Activated T-helper 1 cell treated with Interleukin-2 at 50 U/mL for 16 hours (primary cell): ENCODE measurements around the gene AOX1.
A peak's percentile ranks its signal among the peaks of the same experiment; 100 is the strongest.
"Not testable (repeated sequence)": the region's sequence is repeated elsewhere in the genome, so short reads cannot be mapped to it uniquely, and the experiment has no call there.

Experiments
- DNase-seq: peaks from one replicate; pipeline ENCODE4 v3.0.0-alpha.2; 2020; ENCODE audit warnings: low read depth

The AOX1 gene

DNA sequence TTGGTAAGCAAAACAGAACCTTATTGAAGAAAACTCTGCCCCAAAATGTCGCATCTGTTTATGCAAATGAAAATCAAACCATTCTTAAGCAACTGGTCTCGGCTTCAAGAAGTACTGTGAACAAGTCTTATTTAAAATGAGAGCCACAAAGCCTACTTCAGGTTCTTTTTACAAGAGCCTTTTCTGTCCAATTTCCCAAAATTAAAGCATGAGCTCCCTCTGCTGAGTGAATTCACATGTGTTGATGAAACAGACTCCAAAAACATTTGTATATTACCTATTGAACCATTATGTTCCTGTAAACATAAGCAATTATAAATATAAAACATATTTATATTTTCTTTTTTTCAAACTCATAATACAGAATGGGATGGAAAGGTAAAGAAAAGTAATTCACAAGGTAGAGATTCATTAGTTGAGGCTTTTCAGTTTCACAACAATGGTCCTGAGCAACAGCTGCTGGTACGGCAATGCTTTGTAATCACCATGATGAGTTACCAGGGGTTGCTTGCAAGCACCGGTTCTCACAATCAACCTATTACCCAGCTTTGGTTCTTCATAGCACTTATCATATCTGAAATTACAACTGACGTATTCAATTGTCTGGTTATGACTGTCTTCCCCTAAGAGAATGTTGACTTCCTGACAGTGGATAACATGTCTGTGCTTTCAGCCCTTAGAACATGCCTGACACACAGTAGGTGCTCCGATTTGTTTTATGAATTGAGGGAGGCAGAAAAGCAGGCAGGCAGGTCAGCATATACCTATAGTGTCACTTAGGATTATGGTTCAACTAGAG is 117.5 kb downstream of the AOX1 start:
- DNase-seq = no peak

DNA sequence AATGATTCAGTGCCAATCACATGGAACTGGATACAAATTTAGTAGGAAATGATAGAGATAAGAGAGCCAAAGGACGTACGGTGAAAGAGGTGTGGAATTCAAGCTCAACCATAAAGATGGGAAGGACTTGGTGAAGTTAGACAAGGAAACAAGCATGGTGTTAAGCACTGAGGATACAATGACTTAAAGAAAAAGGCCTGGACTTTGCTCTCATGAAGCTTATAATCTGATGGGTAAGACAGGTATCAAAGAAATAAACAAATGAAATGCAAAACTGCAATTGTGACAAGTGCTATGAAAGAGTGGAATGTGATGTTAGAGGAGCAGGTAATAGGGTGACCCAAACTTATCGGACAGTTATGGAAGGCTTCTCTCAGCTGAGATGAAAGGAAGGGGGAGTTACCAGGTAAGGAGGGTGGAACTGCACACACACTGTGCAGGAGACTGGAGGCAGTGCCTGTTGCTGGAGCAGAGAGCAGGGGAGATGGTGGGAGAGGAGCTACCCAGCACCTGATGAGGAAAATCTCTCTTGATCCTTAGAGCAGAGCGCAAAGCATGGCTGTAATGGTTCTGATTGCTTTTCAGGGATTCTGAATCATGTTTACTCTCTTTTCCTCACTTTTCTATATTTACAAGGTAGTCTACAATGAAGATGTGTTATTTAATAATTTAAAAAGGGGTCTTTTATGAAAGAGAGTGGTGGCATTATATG is 118.3 kb downstream of the AOX1 start:
- no peak for DNase-seq

DNA sequence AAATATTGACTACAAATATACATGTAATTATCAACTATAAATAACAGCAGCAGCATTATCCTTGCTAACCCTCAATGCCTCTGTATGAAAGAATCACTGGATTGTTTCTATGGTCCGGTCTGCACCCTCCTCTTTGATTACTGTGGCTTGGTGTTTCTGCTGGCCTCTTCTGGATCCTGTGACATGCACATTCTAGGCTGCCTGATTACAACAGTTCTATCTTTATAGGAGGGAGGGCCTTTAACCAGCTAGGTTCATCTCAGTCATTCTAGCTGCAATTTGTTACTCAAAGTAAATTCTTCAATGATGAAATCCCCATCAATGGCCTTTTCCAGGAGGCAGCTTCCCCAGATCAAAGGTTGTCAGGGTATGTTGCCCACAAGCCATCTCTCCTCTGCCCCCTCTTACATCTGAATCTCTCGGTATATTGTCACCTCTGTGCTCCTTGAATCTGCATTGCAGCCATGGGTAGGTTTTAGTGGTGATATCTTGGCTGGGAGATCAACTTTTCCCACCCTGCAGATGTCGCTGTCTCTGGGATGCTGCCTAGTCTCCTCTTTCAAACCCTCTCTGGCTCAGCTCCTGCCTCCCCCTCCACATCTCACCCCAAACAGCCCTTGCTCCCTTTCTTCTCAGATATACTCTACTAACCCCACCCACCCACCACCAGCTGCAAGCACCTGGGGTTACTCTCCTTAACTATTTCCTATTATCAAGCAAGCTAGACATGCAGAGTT is 119.7 kb downstream of the AOX1 start:
- DNase-seq = no peak

DNA sequence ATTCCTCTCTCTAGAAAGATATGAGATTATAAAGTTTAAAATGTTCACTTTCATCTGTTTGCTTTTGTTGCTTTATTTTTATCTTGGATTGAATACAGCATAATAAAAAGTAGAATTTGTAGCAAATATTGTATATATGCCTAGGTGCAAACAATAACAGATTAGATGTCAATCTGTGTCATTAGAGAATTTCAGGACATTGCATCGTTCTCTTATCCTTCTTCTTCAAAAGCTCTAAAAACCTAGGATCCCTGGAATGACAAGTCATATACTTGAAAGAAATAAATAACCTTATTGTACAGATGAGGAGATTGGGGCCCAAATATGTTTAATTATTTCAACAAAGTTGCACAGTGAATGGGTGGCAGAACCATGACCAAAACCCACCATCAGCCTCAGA is 123.1 kb downstream of the AOX1 start:
- DNase-seq = no peak

DNA sequence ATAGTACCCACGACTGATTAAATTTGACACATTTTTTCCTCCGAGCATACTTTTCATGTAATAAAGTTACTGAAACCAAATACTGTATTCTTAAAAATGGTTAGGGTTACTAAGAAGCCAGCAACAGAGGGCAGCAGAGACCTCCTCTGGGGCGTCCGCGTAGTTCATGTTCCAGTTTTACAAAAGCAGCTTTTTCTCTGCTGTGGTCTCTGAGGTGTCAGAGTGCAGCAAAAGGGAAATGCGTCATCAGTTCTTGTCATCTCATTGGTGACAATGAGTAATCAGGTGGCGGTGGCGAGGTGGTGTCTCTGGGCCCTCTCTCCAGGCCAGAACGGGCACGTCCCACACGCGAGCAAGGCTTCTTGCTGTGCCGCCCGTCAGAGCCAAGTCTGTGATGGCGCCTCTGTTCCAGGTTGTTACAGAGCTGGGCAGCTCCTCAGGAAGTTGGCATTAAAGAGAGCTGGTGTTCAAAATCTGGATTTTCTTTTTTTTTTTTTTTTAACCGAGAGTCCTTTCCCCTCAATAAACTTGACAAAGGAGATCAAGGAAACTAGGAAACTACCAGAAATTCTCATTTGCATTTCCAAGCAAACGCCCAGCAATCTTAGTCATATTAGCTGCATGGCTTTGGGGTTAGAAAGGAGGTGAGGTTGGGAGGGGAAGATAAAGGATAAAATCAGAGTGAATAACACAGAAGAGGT is 127.3 kb downstream of the AOX1 start:
- peak; percentile 84 for DNase-seq

DNA sequence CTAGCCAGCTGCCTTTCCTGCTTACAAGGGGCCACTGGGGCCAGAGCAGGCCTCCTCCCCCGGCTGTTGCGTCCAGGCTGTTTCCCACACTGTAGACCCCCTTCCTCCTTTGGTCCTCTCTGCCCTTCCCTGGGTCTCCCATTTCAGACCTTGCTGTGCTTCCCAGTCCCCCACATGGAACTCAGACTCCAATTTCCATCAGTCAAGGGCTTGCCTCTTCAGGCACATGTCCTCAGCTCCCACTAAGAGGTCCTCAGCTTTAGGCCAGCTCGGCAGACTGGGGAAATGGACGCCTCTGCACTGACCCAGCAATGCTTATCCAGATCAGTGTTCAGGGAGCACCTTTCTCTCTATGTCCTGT is 127.9 kb downstream of the AOX1 start:
- no peak for DNase-seq

DNA sequence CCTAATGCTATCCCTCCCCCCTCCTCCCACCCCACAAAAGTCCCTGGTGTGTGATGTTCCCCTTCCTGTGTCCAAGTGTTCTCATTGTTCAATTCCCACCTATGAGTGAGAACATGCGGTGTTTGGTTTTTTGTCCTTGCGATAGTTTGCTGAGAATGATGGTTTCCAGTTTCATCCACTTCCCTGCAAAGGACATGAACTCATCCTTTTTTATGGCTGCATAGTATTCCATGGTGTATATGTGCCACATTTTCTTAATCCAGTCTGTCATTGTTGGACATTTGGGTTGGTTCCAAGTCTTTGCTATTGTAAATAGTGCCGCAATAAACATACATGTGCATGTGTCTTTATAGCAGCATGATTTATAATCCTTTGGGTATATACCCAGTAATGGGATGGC is 129.2 kb downstream of the AOX1 start:
- DNase-seq = not testable (repeated sequence)

DNA sequence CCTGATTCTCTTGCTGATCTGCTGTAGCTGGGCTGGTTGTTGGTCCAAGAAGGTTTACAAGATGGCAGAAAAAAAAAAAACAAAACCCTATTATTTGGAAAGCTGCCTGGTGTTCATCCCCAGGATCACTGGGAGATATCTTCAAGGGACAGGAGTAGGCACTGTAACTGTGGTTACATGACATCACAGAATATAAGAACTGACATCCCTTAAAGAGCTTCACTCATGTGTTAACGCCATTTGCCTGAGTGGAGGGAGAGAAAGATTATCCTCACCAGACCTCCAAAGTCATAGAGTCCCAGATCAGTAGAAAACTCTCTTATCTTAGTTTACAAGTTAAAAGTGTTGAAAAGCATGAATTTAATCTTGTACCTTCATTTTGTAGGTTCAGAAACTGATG is 130.6 kb downstream of the AOX1 start:
- no peak for DNase-seq
